Peyer's patch (tissue), 4 donors: Measurements from ENCODE around the gene TIAM1.

ENCODE experiments used
- POLR2A ChIP-seq, 2 donors: fragments of 450-650 bp; IDR thresholded peaks; one replicate each; pipeline ENCODE4 v1.5.1; 2017; ENCODE audit warnings: antibody characterized with exemption in 2 of 2, mild to moderate bottlenecking in 2 of 2, moderate library complexity in 2 of 2
- TF ChIP-seq, protein P1 (sequence below), 6 experiments: fragments of 450-650 bp in 4 of 6; fragments of 200-600 bp in 2 of 6; sonication (generic) in 1 of 6; IDR thresholded peaks; one replicate each; pipeline ENCODE4 v1.5.1; 2017 to 2019; ENCODE audit warnings: antibody characterized with exemption in 6 of 6, mild to moderate bottlenecking in 3 of 6, moderate library complexity in 1 of 6

DNA sequence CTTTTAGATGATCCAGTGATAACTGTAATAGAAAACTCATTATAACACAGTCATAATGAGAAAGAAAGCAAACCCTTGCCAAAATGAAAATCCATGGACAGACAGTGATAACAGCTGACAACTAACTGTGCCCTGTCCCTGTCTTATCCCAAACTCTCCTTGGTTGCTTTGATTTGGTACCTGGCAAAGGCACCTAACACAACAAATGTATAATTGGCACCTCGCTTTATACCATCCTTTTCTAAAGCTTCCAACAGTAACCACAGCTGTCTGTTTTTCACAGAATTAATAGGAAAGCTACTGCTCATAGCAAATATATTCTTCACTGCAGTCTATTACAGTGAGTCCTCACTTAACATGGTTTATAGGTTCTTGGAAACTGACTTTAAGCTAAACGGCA, 187.4 kb downstream of the TIAM1 start:
- TF ChIP-seq, protein P1, sequence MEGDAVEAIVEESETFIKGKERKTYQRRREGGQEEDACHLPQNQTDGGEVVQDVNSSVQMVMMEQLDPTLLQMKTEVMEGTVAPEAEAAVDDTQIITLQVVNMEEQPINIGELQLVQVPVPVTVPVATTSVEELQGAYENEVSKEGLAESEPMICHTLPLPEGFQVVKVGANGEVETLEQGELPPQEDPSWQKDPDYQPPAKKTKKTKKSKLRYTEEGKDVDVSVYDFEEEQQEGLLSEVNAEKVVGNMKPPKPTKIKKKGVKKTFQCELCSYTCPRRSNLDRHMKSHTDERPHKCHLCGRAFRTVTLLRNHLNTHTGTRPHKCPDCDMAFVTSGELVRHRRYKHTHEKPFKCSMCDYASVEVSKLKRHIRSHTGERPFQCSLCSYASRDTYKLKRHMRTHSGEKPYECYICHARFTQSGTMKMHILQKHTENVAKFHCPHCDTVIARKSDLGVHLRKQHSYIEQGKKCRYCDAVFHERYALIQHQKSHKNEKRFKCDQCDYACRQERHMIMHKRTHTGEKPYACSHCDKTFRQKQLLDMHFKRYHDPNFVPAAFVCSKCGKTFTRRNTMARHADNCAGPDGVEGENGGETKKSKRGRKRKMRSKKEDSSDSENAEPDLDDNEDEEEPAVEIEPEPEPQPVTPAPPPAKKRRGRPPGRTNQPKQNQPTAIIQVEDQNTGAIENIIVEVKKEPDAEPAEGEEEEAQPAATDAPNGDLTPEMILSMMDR (IDR thresholded peaks at IDR 0.05) = no peak
- TF ChIP-seq POLR2A (IDR thresholded peaks at IDR 0.05) = no peak
